Endothelial cell of umbilical vein (primary cell): ENCODE measurements around the gene BUD31.

ENCODE experiments used
- CTCF ChIP-seq, 2 donors: IDR thresholded peaks; 1 replicate in 1 of 2; 2 replicates in 1 of 2; pipeline ENCODE4 v1.5.1; 2011; ENCODE audit warnings: low read length in 2 of 2, mild to moderate bottlenecking in 2 of 2, moderate library complexity in 2 of 2, control low read depth in 1 of 2, inconsistent platforms in 1 of 2, low read depth in 1 of 2; ENCODE audit not compliant: insufficient read depth in 1 of 2; ENCODE audit errors: extremely low read depth in 1 of 2
- POLR2A ChIP-seq: IDR thresholded peaks from 2 replicates; pipeline ENCODE4 v1.6.1; 2012; ENCODE audit warnings: low read depth, mild to moderate bottlenecking, control low read depth, low read length
- POLR2AphosphoS5 ChIP-seq: IDR thresholded peaks from 2 replicates; pipeline ENCODE4 v1.6.1; 2012; ENCODE audit warnings: low read depth, mild to moderate bottlenecking, control low read depth, low read length, moderate library complexity; ENCODE audit not compliant: insufficient read depth

GRCh38 chr7:99433158-99433557 is 24.4 kb downstream of the BUD31 start:
- TF ChIP-seq POLR2AphosphoS5 (no peak), CTCF (IDR thresholded peaks at IDR 0.05; ENCODE audit: extremely low read depth in 1 of 2, insufficient read depth in 1 of 2, low read depth in 1 of 2, low read length in 2 of 2) (no peak), POLR2A (no peak)
